GM18868 (cell line): ENCODE data around the gene PDYN.
"Not testable (repeated sequence)": the region's sequence is repeated elsewhere in the genome, so short reads cannot be mapped to it uniquely, and the experiment has no call there.

ENCODE experiments used
- ATAC-seq: cut with Tn5 transposase; IDR thresholded peaks from one replicate; pipeline ENCODE4 v1.9.1; 2021; ENCODE audit warnings: mild to moderate bottlenecking, moderate library complexity; ENCODE audit not compliant: unreplicated experiment

PDYN gene

DNA sequence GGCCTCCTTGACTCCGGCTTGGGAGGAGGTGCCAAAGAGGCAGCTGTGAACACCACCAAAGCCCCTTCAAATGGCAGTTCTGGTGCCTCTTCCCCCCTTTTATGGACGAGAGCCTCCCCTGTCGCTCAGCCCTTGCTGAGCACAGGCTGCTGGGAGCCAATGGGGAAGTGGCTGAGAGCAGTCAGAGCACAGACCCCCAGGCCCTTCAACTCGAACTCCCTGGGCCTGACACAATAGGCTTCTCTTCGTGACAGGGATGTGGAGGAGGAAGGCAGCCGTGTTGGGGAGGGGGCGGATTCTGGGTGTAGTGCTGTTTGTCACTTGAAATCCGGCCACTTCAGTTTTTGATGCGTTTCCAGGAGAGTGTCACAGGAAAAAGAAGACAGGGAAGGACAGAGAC, at the start of gene PDYN:
Gene PDYN, minus strand, starts transcription at position 73 of the 400 bp plus-strand sequence. CDS start 10,974 bp downstream, outside the sequence.
- no peak for ATAC-seq

DNA sequence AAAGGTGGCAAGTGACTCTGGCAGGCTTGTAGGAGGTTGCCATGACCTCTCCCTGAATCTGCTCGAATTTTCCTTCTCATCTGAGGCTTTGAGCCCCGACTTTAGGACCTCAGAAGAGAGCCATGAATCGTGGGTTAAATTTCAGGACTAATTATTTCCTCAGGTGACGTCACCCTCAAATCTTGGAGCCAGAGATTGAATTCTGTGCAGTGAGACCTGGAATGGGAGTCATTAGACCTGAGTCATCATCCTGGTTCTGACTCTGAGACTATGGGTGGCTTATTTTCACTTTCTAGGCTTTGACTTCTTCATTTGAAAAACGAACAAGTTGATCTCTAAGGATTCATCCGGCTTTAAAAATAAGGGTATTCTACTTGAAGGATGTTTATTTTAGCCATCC, 48.5 kb upstream of the PDYN start:
- ATAC-seq: no peak

- no peak for ATAC-seq
These were observed 44.3 kb upstream of the PDYN start for GRCh38 chr20:2038161-2038560.

GRCh38 chr20:2037296-2037914, 43.5 kb upstream of the PDYN start:
- no peak for ATAC-seq

- not testable (repeated sequence) for ATAC-seq
These were observed 42.5 kb upstream of the PDYN start for GRCh38 chr20:2036357-2036756.

DNA sequence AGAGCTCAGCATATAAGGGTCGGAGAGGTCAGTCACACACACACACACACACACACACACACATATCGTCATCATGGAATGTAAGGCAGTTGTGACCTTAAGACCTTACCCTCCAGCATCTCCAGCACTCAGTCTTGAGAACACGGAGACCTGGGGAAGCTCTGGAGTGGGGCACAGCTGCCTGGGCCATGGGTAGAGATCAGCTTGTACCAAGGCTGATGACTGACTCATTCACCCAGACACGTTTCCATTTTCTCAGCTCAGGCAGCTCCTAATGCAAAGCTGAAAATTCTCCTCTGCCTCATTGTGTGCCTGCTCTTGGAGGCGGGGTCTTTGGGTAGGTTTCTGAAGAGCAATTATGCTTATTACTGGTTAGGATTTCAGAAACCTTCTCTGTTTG, 38.3 kb upstream of the PDYN start:
- no peak for ATAC-seq

DNA sequence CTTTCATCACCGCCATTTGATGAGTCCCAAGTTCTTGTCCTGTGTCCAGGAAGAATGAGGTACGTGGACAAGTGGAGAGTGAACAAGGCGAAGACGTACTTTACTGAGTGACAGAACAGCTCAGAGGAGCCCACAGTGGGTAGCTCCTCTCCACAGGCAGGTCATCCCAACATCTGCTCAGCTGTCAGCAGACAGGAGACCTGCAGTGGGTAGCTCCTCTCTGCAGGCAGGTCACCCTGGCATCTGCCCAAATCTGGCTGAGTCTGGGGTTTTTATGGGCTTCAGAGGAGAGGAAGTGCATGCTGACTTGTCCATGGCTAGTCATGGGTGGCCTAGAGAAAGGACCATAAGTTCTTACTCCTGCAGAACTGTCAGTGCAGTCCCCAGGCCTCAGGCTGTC, 32.7 kb upstream of the PDYN start:
- no peak for ATAC-seq

DNA sequence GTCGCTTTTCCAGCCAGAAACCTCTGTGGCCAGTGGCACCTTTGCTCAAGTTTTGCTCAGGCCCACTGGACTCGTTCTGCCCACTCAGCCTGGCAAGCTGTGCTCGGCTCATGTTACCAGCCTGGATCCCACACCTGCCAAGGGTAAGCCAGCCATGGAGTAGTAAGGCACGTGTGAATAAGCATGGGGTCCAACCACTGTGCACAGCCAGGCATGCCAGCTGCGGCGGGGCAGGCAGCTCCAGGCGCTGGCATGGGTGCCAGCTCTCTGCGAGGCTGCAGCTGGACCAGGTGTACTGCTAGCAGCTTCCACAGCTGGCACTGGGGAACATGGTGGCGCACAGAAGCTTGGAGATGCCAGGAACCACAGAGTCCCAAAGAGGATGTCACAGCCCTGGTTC, 32.1 kb upstream of the PDYN start:
- no peak for ATAC-seq

DNA sequence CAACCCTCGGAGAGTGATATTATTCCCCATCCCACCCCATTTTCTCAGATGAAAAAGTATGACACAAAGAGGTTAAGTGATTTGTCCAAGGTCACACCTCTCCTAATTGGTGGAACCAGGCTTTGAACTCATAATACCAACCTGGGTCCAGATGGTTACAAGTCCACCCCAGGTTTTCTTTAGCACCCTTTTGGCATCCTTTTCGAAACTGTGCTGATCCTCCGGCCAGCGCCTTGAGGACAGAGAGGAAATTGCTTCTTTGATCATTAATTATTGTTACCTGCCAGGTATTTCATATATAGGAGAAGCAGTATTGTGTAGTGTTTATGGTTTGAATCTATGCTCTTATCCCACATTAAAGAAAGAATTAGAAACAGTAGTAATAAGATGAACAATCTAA, 29.3 kb upstream of the PDYN start:
- ATAC-seq: no peak

- no peak for ATAC-seq
These were observed 28.3 kb upstream of the PDYN start for GRCh38 chr20:2022163-2022562.

GRCh38 chr20:2010533-2010932, 16.7 kb upstream of the PDYN start:
- no peak for ATAC-seq

- ATAC-seq: no peak
These were observed 12.8 kb upstream of the PDYN start for GRCh38 chr20:2006452-2007361.

DNA sequence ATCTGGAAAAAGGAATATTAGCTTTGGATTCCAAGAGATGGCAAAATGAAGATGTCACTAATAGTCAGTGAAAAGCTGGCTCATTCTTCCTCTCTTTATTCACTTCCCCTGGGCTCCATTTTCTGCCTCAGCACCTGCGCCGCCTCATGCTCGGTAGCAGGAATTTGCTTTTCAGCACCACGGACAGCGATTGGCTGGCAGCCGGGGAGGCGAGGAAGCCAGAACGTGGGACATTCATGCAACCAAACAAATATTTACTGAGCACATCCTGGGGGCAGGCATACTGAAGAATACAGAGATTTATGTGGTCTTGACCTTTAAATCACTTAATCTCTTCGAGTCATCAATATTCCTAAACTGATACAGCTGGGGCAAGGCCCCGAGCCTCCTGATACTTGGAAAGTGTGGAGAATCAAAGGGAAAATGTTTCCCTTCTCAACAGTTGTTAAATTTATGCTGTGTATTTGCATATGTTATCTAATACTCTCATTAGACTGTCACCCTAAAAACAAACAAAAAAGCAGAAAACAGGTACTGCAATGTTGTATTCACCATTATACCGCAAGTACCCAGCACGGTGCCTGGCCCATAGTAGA, 12.1 kb upstream of the PDYN start:
- ATAC-seq: no peak

- ATAC-seq: no peak
These were observed 11.5 kb upstream of the PDYN start for GRCh38 chr20:2005359-2005758.

DNA sequence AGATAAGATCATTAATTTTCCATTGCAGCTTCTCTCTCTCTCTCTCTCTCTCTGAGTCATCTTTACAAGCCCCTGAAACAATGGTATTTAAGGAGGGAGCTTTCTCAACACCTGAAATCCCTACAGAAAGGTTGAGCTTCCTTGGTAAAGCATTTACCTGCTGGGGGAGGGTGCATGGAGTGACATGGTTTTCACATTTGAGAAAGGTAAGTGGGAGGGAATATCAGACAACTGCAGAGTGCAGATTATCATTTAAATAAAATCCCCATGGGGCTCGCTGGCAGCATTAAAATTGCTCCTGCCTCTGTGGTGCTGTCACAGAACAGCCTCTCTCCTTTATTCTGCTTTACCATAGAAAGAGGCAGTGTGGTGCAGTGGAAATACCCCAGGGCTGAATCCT, 10.3 kb upstream of the PDYN start:
- ATAC-seq: no peak

- ATAC-seq: no peak
These were observed 8.5 kb upstream of the PDYN start for GRCh38 chr20:2002365-2002764.

GRCh38 chr20:2001119-2001518, 7.3 kb upstream of the PDYN start:
- no peak for ATAC-seq

DNA sequence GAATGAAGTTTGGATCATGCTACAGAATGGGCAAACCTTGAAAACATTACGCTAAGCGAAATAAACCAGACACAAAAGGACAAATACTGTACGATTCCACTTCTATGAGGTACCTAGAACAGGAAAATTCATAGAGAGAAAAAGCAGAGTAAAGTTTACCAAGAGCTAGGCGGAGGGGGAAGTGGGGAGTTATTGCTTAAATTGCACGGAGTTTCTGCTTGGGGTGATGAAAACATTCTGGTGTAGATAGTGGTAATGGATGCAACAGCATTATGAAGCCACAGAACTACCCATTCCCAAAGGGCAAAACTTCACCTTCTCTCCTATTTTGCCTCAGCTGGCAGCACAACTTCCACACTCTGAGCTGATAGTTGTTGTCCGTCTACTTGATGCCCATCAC, 6.4 kb upstream of the PDYN start:
- ATAC-seq: no peak

- no peak for ATAC-seq
These were observed 4.9 kb upstream of the PDYN start for GRCh38 chr20:1998715-1999114.

DNA sequence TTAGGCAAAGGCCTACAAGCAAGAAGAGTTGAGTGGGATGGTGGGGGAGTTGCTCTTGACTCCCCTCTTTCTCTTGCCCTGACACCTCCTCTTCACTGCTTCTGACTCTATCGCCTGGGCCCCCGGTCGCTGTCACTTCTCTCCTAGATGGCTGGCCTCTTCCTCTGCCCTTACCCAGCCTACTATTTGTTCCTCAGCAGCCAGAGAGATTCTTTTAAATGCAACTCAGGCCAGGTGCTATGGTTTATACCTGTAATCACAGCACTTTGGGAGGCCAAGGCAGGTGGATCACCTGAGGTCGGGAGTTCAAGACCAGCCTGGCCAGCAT, 4.3 kb upstream of the PDYN start:
- ATAC-seq: no peak

DNA sequence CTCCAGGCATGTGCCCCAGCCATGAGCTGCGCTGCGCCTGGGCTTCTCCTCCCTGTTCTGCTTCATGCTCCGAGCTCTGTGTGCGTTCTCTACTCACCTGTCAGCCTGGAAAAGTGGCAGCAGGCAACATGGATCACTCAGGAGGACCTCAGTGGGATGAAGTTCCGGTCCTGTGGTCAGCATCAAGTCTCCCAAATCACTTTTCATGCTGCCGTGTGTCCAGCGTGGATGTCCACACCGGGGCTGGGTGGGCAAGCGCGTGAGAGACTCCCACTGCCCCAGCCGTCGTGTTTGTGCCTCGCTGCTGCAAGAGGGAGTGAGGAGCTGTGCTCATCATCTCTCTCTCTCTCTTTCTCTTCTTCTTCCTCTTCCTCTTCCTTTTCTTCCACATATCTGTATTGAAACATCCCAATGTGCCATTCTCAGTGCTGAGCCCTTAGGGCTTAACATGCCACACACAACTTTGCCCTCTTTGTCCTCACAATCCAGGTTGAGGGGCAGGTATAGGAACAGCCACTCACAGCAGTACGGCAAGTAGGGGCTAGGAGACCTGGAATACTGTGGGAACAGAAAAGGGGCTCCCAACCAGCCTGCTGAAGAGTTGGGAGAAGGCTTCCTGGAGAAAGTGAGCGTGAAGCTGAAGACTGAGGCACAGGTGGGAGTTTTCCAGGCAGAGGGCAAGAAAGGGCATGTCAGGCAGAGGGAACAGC, 3.8 kb upstream of the PDYN start:
- ATAC-seq: no peak
